Thyroid gland (tissue), 4 donors: Measurements from ENCODE around the gene SYT9.

Experiments
- POLR2A ChIP-seq, 2 donors: fragments of 450-650 bp; IDR thresholded peaks; one replicate each; pipeline ENCODE4 v1.6.1; 2017; ENCODE audit warnings: antibody characterized with exemption in 2 of 2, mild to moderate bottlenecking in 2 of 2, moderate library complexity in 1 of 2
- TF ChIP-seq, protein P1 (sequence below), 6 experiments: fragments of 200-600 bp in 3 of 6; fragments of 450-650 bp in 3 of 6; sonication (generic) in 3 of 6; IDR thresholded peaks; one replicate each; pipeline ENCODE4 v1.5.1; 2016 to 2019; ENCODE audit warnings: antibody characterized with exemption in 6 of 6, mild to moderate bottlenecking in 2 of 6, inconsistent platforms in 1 of 6, moderate library complexity in 1 of 6

DNA sequence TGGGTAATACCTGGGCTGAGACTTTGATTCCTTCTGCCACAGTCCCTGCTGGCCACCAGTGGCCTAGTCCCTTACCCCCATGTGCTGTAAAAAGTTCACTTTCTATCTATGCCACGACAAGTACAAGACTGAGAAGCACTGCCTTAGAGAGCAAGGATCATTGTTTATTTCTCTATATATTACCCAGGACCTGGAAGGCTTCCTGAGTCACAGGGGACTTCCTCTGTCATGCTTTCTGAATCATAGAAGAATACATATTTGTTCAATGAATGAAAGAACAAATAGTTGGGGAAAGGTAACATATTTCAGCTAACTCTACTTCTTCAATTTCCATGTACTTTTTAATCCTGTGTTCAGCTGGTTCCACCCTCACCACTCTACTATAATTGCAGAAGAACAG, 5.5 kb upstream of the SYT9 start:
- TF ChIP-seq, protein P1, sequence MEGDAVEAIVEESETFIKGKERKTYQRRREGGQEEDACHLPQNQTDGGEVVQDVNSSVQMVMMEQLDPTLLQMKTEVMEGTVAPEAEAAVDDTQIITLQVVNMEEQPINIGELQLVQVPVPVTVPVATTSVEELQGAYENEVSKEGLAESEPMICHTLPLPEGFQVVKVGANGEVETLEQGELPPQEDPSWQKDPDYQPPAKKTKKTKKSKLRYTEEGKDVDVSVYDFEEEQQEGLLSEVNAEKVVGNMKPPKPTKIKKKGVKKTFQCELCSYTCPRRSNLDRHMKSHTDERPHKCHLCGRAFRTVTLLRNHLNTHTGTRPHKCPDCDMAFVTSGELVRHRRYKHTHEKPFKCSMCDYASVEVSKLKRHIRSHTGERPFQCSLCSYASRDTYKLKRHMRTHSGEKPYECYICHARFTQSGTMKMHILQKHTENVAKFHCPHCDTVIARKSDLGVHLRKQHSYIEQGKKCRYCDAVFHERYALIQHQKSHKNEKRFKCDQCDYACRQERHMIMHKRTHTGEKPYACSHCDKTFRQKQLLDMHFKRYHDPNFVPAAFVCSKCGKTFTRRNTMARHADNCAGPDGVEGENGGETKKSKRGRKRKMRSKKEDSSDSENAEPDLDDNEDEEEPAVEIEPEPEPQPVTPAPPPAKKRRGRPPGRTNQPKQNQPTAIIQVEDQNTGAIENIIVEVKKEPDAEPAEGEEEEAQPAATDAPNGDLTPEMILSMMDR (IDR thresholded peaks at IDR 0.05) = no peak
- no peak for TF ChIP-seq POLR2A (IDR thresholded peaks at IDR 0.05)
